HG02840 (cell line): ENCODE measurements around the gene AK5.

Source experiments
- ATAC-seq: cut with Tn5 transposase; IDR thresholded peaks from one replicate; pipeline ENCODE4 v1.9.1; 2021; ENCODE audit warnings: mild to moderate bottlenecking, moderate library complexity, moderate number of reproducible peaks; ENCODE audit not compliant: unreplicated experiment, low FRiP score

The AK5 gene

GRCh38 chr1:77348549-77348948 lies 66.7 kb downstream of the AK5 start:
- no peak for ATAC-seq

- no peak for ATAC-seq
Observed at GRCh38 chr1:77349275-77349674, 67.5 kb downstream of the AK5 start.

DNA sequence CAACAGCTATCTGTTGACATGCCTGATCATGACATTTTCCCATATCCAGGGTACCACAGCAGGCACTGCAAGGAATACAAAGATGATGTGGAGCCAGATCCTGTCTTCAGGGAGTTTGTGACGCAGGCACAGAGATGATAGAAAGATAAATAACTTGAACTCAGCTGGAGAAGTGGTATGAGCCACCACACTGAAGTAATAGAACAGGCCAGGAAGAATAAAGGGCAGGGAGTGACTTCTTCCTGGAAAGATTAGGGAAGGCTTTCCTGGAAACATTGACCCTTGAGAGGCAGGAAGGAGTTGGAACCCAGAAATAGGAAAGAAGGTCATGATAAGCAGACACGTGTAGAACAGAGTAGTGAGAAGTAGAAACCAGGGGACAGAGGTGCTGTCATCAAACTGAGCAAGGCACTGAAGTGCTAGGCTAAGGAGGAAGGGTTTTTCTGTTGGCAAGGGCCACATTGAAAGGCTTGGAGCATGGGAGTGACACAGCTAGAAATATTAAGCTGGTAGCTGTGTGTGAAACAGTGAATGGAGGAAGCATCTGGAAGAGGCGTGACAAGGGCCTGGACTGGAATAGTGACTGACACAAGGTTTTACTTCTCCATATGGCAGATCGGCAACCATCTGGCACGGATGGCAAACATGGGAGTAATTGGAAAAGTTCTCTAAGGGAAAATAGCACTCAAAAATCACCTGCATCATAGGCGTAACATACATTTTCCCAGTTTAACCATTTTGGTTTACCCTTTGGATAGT lies 68.4 kb downstream of the AK5 start:
- ATAC-seq = no peak

DNA sequence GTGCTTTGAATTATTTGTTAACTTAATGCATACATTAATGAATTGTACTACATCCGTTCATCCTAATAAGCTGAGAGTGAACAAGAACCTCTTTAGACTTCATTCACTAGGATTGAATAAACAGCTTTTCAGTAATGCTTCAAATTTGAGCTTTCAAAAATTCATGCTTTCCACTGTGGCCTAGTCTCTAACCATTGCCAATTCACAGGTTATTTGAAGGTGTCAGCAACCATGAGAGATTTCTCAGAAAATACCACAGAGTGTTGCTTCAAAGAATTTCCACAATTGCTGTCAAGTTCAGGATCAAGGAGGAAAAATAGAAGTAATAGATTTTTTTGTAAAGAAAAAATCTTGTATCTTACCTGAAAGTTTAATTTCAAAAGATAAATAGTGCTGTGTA lies 72.7 kb downstream of the AK5 start:
- no peak for ATAC-seq

DNA sequence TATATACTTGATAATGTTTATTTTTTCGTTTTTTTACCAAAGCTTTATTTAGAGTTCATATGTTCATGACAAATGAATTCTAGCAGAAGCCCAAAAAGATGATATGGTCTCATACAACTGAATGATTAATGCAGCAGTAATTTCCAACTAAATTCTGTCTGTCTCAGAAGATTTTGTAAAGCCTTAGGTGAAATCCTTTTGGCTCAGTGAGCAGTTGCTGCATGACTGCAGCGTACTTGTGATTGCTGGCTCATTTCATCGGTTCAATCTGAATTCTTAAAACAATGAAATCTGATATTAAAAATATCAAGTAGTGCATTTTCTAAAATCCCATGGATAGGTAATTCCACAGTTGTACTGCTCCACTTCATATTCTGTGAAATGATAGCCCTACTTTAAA lies 73.2 kb downstream of the AK5 start:
- ATAC-seq = no peak

DNA sequence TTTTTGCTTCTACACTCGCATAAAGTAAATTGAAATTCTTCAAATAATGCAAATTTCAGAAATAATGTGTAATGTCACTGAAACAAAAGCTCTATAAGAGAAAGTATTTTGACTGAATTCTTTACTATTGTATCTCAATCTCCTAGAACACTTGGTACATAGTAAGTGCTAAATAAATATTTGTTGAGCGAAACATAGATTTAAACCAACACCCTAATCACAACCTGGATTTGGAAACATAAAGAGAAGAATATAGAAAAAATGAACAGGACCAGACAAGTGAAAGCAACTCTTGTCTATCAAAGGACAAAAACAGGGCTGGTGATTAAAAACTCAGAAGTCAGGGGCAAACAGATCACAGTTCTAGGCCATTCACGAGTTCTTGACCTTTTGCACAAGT lies 74.3 kb downstream of the AK5 start:
- ATAC-seq = no peak

- ATAC-seq = no peak
Observed at GRCh38 chr1:77360256-77360655, 78.4 kb downstream of the AK5 start.

GRCh38 chr1:77361621-77362020 lies 79.8 kb downstream of the AK5 start:
- no peak for ATAC-seq

DNA sequence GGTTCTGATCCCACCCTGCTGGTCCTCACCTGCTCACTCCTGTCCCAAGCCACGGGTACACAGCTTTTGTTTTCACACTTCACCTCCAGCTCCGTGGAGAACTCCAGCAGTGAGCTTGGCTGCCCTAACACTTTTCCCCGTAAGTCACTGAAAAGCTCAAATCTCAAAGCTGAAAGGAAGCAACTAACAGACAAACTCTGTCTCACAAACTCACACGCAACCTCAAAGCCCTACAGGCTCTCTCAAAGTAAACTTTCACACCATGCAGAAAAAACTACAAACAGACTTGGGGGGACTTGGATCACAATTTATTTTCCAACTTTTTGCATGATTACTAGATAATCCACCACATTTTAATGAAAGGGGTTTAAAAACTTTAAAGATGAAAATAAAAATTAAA lies 88.3 kb downstream of the AK5 start:
- no peak for ATAC-seq

DNA sequence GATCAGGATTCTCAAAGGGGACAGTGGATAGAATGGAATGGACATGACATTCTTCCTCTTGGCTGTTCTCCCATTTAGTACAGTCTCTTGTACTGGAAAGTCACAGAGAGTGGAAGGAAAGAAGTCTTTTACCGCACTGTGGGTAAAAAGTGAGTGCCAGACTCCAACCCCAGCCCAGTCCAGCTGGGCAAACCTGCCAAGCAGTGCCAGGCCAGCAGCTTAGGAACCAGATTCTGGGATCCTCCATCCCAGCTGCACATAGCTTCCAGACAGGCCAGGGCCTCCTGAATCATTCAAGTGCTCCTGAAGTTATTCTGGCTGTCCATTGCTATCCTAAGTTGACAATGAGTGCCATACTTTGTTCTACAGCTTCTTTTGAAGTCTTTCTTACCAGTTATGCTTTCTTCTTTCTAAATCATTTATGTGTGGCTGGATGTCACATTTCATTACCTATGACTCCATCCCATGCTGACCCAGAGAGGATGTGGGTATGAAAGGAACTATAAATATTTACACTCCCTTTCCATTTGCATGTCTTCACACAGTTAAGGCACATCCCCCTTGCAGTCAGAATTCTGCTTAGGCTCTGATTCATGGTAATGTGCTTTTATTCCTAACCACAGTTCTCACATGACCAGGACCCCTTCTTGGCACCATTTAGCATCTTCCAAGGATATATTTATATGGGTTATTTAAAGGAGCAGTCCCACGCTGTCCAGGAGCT lies 88.9 kb downstream of the AK5 start:
- no peak for ATAC-seq

GRCh38 chr1:77371396-77371795 lies 89.6 kb downstream of the AK5 start:
- no peak for ATAC-seq

GRCh38 chr1:77373702-77374101 lies 91.9 kb downstream of the AK5 start:
- ATAC-seq = no peak

DNA sequence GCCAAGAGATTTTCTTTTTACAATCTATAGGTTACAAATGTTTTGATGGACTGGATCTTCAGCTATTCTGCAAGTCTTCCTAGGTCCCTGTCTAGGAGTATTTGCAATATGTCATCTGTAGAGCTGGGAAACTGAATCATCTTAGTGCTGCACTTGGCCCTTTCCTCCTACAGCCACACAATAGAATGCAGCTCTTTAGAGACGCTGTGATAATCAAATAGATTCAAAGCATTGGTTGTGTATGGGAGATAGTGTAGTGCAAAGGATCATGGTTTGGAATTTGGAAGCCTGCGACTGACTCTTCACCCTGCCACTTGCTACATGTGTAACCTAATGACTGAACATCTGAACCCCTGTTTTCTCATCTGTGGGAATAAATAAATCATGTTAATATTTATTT lies 93.7 kb downstream of the AK5 start:
- ATAC-seq = no peak

GRCh38 chr1:77375990-77376389 lies 94.2 kb downstream of the AK5 start:
- no peak for ATAC-seq

DNA sequence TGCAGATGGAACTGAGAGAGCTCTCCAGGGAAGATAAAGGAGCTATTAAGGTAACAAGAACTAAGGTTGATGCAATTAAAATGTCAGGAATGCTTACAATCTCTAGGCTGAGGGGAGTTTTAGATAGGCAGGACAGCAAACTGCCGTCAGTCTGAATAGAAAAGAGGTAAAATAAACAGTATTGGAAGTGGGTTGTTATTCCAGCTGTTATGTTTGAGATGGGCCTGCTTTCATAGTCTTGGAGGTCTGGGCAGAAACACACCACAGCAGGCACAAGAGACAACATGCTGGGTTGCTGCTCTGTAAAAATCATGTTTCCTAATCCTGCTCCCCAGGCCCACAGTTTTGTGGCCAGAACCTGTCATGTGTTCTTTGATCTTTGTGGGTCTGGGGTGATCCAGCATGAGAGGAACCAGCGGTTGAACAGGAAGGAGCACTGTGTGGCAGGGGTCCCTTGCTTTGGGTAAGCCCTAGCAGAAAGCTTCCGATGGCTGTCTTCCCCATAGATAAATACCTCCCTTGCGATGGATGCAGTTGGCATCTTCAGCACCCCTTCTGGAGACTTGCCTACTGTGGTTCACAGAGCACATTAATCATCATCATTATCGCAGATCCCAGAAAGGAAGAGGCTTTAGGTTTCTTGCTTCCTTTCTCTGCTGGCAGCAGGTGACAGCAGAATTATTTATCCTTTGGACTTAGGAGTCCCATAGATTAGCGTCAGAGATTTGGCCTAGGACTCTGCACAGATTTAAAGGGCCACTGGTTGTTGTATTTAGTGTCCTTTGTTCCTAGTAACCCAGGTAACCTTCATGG lies 97.1 kb downstream of the AK5 start:
- no peak for ATAC-seq

DNA sequence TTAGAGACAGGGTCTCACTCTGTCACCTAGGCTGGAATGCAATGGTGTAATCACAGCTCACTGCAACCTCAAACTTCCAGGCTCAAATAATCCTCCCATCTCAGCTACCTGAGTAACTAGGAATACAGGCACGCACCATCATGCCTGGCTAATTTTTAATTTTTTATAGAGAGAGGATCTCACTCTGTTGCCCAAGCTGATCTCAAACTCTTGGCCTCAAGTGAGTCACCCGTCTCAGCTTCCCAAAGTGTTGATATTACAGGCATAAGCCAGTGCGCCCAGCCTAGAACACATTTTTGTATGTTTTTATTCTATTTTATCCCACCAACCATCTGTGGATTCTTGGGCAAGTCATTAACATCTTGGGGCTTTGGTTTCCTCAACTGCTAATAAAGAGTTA lies 100.5 kb downstream of the AK5 start:
- ATAC-seq = no peak

DNA sequence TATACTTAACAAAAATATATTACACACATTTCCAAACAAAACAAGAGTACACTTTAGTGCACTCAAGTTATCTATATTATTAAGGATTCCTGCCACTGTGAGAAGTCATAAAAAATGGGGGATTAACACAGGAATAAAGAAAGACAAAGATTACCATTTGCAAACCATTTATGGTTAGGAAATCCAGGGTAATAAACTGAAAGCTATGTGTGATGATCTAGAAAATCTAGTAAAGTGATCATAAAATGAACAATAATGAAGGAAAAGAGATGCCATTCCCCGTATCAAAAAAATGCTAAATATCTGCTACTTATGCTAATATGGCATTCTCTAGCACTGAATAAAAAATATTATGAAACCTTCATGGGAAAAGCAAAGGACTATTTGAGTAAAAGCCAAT lies 101.4 kb downstream of the AK5 start:
- ATAC-seq = no peak

GRCh38 chr1:77385551-77385950 lies 103.7 kb downstream of the AK5 start:
- no peak for ATAC-seq

- no peak for ATAC-seq
Observed at GRCh38 chr1:77386276-77386675, 104.5 kb downstream of the AK5 start.

DNA sequence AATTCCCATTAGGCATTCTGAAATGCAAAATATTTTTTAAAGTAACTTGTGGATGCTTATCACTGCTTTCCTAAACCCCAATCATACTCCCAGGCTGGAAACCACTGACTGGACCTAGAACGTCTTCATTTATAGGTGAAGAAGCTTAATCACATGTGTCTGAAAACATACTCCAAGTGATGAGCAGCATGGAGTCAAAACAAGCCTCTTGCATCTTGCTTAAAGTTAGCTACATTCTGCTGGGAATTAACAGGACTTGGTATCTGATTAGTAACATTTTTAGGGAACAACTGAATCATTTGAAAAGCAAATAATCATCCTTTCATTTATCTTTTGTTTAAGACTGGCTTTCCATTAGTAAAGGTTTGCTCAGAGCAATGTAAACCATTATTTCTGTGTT lies 105.7 kb downstream of the AK5 start:
- ATAC-seq = no peak

GRCh38 chr1:77388661-77389060 lies 106.8 kb downstream of the AK5 start:
- ATAC-seq = no peak
